Measurements from ENCODE around the gene INPP4A.
A peak's percentile ranks its signal among the peaks of the same experiment; 100 is the strongest.

Gene INPP4A

DNA sequence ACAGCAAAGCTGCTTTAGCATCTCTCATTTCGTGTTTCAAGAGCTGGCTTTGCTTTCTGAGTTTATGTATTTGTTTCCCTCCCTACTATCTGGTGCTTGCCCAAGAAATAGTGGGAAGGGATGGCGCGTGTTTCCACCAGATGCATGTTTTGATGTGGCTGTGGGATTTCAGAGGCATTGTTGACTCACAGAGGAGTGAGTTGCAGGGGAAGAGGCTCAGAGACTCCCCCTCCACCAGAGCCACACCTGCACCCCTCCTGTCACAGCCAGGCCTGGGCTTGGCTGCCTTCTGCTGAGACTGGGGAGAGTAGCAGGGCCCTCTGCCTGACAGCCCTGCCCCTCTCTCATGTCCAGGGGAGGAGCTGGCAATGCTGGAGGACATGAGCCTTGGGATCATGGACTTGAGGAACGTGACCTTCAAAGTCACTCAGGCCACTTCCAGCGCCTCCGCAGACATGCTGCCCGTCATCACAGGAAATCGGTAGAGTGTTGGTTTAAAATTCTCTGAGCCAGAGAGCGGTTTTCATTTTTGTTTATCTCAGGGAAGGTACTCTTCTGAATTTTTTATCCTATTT is 120.7 kb downstream of the INPP4A start:
- Mint-ChIP-seq H3K27ac (no peak overlapping the region), H3K27me3 (ENCODE audit: low read depth) (no peaks in the 10 kb centered on the region), H3K9me3 (no peaks in the 10 kb centered on the region), H3K4me3 (no peak overlapping the region), H3K4me1 (no peaks in the 10 kb centered on the region), H3K36me3 (ENCODE audit: low read depth) (peaks cover 41% of the 10 kb centered on the region)
- TF ChIP-seq, protein P1, sequence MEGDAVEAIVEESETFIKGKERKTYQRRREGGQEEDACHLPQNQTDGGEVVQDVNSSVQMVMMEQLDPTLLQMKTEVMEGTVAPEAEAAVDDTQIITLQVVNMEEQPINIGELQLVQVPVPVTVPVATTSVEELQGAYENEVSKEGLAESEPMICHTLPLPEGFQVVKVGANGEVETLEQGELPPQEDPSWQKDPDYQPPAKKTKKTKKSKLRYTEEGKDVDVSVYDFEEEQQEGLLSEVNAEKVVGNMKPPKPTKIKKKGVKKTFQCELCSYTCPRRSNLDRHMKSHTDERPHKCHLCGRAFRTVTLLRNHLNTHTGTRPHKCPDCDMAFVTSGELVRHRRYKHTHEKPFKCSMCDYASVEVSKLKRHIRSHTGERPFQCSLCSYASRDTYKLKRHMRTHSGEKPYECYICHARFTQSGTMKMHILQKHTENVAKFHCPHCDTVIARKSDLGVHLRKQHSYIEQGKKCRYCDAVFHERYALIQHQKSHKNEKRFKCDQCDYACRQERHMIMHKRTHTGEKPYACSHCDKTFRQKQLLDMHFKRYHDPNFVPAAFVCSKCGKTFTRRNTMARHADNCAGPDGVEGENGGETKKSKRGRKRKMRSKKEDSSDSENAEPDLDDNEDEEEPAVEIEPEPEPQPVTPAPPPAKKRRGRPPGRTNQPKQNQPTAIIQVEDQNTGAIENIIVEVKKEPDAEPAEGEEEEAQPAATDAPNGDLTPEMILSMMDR (IDR thresholded peaks at IDR 0.05; ENCODE audit: unreplicated experiment in 3 of 3) = no peak

DNA sequence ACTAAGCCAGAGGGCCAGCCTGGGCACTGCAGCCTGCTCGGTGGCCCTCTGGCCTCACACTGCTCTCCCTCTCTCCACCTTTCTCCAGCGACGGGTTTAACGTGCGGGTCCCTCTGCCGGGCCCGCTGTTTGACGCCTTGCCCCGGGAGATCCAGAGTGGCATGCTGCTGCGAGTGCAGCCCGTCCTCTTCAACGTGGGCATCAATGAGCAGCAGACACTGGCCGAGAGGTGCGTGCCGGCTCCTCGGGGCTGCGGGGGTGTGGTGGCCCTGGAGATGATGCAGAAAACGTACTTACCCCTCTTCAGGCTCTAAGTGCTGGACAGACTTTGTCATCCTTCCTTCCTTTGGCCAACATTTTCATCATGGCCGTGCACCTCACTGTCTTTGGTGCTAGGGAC is 121.3 kb downstream of the INPP4A start:
- TF ChIP-seq, protein P1 (IDR thresholded peaks at IDR 0.05; ENCODE audit: unreplicated experiment in 3 of 3) = no peak
- Mint-ChIP-seq H3K27me3 (ENCODE audit: low read depth) (no peaks in the 10 kb centered on the region), H3K4me3 (no peak overlapping the region), H3K9me3 (no peaks in the 10 kb centered on the region), H3K36me3 (ENCODE audit: low read depth) (peaks cover 43% of the 10 kb centered on the region), H3K27ac (no peak overlapping the region), H3K4me1 (no peaks in the 10 kb centered on the region)

DNA sequence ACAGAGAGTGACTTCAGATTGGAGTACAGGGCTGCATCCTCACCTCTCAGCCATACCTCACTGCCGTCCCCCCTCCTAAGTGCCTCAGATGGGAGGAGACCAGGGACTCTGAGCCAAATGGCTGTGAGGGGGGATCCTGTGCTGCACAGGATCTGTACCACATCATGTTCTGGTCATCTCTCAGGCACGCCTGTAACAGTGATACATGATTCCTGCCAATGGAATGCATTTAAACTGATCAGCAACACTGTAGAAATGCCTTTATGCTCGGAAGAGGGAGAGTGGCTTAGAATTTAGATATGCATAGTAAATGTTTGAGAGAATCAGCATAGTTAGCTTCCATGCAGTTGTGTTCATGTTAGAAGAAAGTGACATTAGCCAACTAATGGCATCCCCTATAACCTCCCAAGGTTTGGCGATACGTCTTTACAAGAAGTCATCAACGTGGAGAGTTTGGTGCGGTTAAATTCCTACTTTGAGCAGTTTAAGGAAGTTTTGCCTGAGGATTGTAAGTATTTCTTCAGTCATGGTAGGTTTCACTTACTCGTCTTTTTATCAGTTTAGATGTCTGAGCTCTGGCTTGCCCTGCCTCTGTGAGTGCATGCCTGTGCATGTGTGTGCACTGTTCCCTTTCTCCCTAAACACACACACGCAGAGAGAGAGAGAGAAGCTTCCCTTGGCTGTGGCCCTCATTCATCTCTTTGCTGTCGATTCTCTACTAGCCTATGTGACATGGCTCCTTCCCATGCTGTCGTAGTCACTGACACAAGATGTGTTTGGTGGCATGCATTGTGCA is 123.7 kb downstream of the INPP4A start:
- Mint-ChIP-seq H3K9me3 (no peaks in the 10 kb centered on the region), H3K27me3 (ENCODE audit: low read depth) (no peaks in the 10 kb centered on the region), H3K36me3 (ENCODE audit: low read depth) (peaks cover 45% of the 10 kb centered on the region), H3K4me1 (no peaks in the 10 kb centered on the region), H3K4me3 (no peak overlapping the region), H3K27ac (no peak overlapping the region)
- TF ChIP-seq, protein P1 (IDR thresholded peaks at IDR 0.05; ENCODE audit: unreplicated experiment in 3 of 3) = no peak

DNA sequence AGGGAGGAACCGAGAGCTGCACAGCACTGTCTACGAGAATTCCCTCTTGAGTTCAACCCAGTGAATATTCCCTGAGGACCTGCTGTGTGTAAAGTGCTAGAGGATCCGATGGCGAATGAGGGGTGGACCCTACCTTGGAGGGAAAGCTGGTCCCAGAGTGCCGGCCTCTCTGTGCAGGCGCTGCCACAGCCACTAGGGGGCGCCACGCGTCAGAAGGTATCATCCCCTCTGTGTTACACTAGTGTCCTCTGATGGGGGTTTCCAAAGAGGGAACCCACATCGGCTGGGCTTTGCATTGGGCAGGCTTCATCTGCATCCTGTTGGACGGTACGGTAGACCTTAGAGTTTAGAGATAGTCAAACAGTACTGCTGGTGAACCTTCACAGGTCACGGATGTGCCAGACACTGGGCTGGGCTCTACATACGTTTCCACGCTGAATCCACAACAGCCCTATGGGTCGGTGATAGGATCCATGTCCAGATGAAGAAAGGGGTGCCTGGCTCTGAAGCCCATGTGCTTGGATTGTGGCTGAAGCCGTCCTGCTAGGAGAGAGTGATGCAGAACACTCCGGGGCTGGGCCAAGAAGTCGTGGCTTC is 124.6 kb downstream of the INPP4A start:
- TF ChIP-seq, protein P1 (IDR thresholded peaks at IDR 0.05; ENCODE audit: unreplicated experiment in 3 of 3) = peak; percentile 49 to 64 (median 60)
- H3K4me3 Mint-ChIP-seq = no peak overlapping the region
- no peaks in the 10 kb centered on the region for H3K27me3 Mint-ChIP-seq (ENCODE audit: low read depth)
- H3K36me3 Mint-ChIP-seq (ENCODE audit: low read depth) = peaks cover 50% of the 10 kb centered on the region
- H3K27ac Mint-ChIP-seq = no peak overlapping the region
- H3K9me3 Mint-ChIP-seq = no peaks in the 10 kb centered on the region
- no peaks in the 10 kb centered on the region for H3K4me1 Mint-ChIP-seq

DNA sequence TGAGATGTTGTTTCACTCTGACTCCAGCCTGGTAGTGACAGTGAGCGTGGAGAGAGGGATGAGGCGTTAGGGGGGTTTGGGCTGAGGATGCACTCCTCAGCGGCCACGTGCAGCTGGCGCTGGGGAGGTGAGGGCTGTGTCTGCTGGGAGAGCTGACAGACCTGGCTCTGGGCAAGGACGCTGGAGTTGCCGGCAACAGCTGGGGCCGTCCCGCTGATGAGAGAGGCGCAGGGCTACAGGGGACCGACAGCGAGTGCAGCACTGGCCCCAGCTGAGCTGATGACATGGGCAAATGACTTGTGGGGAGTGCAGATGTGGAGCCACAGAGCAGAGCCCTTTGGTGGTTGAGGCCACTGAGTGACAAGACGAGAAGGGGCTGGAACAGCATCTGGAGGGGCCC is 125.3 kb downstream of the INPP4A start:
- H3K27ac Mint-ChIP-seq = no peak overlapping the region
- peaks cover 50% of the 10 kb centered on the region for H3K36me3 Mint-ChIP-seq (ENCODE audit: low read depth)
- H3K9me3 Mint-ChIP-seq = no peaks in the 10 kb centered on the region
- TF ChIP-seq, protein P1 (IDR thresholded peaks at IDR 0.05; ENCODE audit: unreplicated experiment in 3 of 3) = no peak
- no peaks in the 10 kb centered on the region for H3K4me1 Mint-ChIP-seq
- H3K27me3 Mint-ChIP-seq (ENCODE audit: low read depth) = no peaks in the 10 kb centered on the region
- H3K4me3 Mint-ChIP-seq = no peak overlapping the region

Measured in nephron (organoid).